ENCODE results near the gene IGFLR1.

DNA sequence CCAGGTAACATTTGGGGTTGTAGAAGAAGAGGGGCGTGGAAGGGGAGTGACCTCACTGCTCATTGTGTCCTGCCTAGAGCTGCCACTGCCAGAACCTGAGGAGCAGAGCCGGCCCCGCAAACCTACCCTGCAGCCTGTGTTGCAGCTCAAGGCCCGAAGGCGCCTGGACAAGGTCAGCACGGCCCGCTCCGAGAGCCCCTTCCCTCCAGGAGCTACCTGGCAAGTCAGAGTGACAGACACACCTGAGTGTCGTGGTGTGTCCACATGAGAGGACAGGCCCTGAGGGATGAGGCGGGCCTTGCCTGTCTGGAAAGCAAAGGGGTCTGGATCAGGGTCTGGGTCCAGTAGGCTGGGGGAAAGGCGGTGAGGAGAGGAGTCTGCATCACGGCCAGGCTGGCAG is 17.7 kb downstream of the IGFLR1 start:
- TF ChIP-seq GATA2 (IDR thresholded peaks at IDR 0.05; ENCODE audit: low read depth, low read length) (no peak), GATA3 (IDR thresholded peaks at IDR 0.05; ENCODE audit: low read depth, low read length) (no peak)
